Measurements from ENCODE around the gene C8A.

GRCh38 chr1:56845343-56845742 lies 9.3 kb upstream of the C8A start:
- TF ChIP-seq CTCF (IDR thresholded peaks at IDR 0.05) (no peak), POLR2A (IDR thresholded peaks at IDR 0.05) (no peak)
